RWPE2 (cell line): ENCODE results near the gene PRADC1.

Experiments used
- ATAC-seq: fragments of 200-7000 bp; cut with Tn5 transposase; 3 replicates; pipeline ENCODE4 v1.9.1; 2021; ENCODE audit warnings: low read depth
- DNase-seq: peaks from one replicate; pipeline ENCODE4 v3.0.0-alpha.2; 2020; ENCODE audit warnings: low spot score
- H3K27ac ChIP-seq: fragments of 450-650 bp; 2 replicates; pipeline ENCODE4 v1.5.1; 2017; ENCODE audit warnings: mild to moderate bottlenecking; ENCODE audit not compliant: poor library complexity, severe bottlenecking
- H3K27me3 ChIP-seq: fragments of 250-450 bp; sonication (Bioruptor Pico); 2 replicates; pipeline ENCODE4 v1.5.1; 2021; ENCODE audit warnings: mild to moderate bottlenecking, moderate library complexity; ENCODE audit not compliant: insufficient read depth, poor library complexity, severe bottlenecking
- H3K36me3 ChIP-seq: fragments of 250-450 bp; sonication (Bioruptor Pico); 2 replicates; pipeline ENCODE4 v1.5.1; 2020; ENCODE audit warnings: low read depth, mild to moderate bottlenecking, moderate library complexity
- H3K4me1 ChIP-seq: fragments of 250-450 bp; sonication (Bioruptor Pico); 2 replicates; pipeline ENCODE4 v1.5.1; 2021; ENCODE audit warnings: mild to moderate bottlenecking, moderate library complexity; ENCODE audit not compliant: insufficient read depth, poor library complexity, severe bottlenecking
- H3K4me3 ChIP-seq: fragments of 250-450 bp; sonication (Bioruptor Pico); 2 replicates; pipeline ENCODE4 v1.5.1; 2021; ENCODE audit warnings: mild to moderate bottlenecking, moderate library complexity; ENCODE audit not compliant: severe bottlenecking
- H3K9me3 ChIP-seq: fragments of 250-450 bp; sonication (Bioruptor Pico); 2 replicates; pipeline ENCODE4 v1.5.1; 2021; ENCODE audit warnings: mild to moderate bottlenecking, moderate library complexity; ENCODE audit not compliant: severe bottlenecking
- CTCF ChIP-seq: fragments of 450-650 bp; IDR thresholded peaks from one replicate; pipeline ENCODE4 v1.5.1; 2017; ENCODE audit warnings: mild to moderate bottlenecking, moderate library complexity; ENCODE audit not compliant: poor library complexity, severe bottlenecking

PRADC1 gene

GRCh38 chr2:73253400-73253799 lies 20.4 kb upstream of the PRADC1 start:
- H3K4me1 ChIP-seq: peaks cover 10% of the 10 kb centered on the region
- no peak overlapping the region for H3K27ac ChIP-seq
- ATAC-seq (no peak), DNase-seq (no peak)
- TF ChIP-seq CTCF: no peak
- no peaks in the 10 kb centered on the region for H3K9me3 ChIP-seq
- H3K27me3 ChIP-seq: no peaks in the 10 kb centered on the region
- no peak overlapping the region for H3K4me3 ChIP-seq
- H3K36me3 ChIP-seq: peaks cover 56% of the 10 kb centered on the region

- peaks cover 10% of the 10 kb centered on the region for H3K4me1 ChIP-seq
- H3K27me3 ChIP-seq: no peaks in the 10 kb centered on the region
- no peak overlapping the region for H3K27ac ChIP-seq
- ATAC-seq: no peak
- no peak overlapping the region for H3K4me3 ChIP-seq
- H3K36me3 ChIP-seq: peaks cover 66% of the 10 kb centered on the region
- no peak for DNase-seq
- no peak for TF ChIP-seq CTCF
- no peaks in the 10 kb centered on the region for H3K9me3 ChIP-seq
Measured at GRCh38 chr2:73252238-73253027, 19.4 kb upstream of the PRADC1 start.

GRCh38 chr2:73250872-73251846 lies 18.1 kb upstream of the PRADC1 start:
- DNase-seq: no peak
- Histone ChIP-seq H3K4me3 (no peak overlapping the region), H3K9me3 (no peaks in the 10 kb centered on the region), H3K4me1 (peaks cover 10% of the 10 kb centered on the region), H3K27me3 (no peaks in the 10 kb centered on the region), H3K36me3 (peaks cover 79% of the 10 kb centered on the region), H3K27ac (no peak overlapping the region)
- ATAC-seq: no peak
- no peak for TF ChIP-seq CTCF

GRCh38 chr2:73249636-73250035 lies 16.6 kb upstream of the PRADC1 start:
- no peak for DNase-seq
- no peaks in the 10 kb centered on the region for H3K27me3 ChIP-seq
- H3K27ac ChIP-seq: no peak overlapping the region
- no peak for TF ChIP-seq CTCF
- ATAC-seq: no peak
- peaks cover 94% of the 10 kb centered on the region for H3K36me3 ChIP-seq
- H3K4me1 ChIP-seq: peaks cover 3% of the 10 kb centered on the region
- H3K9me3 ChIP-seq: no peaks in the 10 kb centered on the region
- H3K4me3 ChIP-seq: no peak overlapping the region
